HuH-7 (cell line): ENCODE results near the gene ZC3H12A.
A peak's percentile ranks its signal among the peaks of the same experiment; 100 is the strongest.

Experiments used
- DNase-seq: peaks from one replicate; pipeline ENCODE4 v3.0.0; 2011; ENCODE audit warnings: low spot score

Gene ZC3H12A

DNA sequence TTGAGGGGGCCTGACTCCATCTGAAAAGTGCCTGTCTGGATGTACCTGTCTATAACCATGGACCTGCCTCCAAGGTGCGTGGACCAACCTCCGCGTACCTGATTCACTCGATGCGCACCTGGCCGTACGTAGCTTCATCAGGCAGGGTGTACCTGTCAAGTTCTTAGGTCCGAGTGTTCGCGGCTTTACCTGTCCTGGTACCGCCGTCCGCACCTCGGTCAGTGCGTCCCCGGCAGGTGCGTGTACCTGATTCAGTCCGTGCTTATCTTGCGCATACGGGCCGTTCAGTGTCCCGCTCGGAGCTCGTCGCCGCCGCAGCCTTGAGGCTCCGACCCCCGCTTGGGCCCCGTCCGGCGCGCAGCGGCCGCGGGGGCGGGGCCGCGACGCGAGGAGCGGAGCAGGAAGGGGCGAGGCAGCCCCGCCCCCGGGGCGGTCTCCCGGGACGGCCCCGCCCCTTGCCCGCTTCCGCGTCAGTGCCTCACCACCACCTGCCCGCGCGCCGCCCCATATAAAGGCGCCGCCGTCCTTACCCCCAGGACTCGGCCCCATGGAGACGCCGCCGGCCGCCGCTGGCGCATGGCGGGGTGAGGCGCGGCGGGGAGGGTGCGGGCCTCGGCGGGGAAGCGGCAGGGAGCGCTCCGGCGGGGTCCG lies at the start of gene ZC3H12A:
Gene ZC3H12A (plus strand): TSS at position 535 of the 651 bp plus-strand sequence. CDS start 917 bp downstream, outside the sequence.
- DNase-seq: peak; percentile 91

DNA sequence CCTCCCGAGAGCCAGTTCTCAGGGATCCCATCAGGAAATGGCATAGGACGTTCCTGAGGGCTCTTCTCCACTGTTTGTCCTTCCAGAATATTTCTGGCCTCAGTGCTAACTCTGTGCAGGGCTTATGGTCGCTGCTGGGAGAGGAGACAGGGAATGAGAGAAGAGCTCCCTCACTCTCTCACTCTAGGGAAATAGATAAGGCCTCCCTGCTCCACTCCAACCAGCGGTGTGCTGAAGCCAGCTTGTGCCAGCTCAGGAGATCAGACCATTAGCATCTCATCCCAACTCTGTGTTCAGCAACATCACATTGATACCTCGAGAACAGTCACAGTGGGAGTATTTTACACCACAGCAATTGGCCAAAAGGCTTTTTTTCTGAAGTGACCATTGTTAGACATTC lies 49.2 kb upstream of the ZC3H12A start:
- DNase-seq: no peak

DNA sequence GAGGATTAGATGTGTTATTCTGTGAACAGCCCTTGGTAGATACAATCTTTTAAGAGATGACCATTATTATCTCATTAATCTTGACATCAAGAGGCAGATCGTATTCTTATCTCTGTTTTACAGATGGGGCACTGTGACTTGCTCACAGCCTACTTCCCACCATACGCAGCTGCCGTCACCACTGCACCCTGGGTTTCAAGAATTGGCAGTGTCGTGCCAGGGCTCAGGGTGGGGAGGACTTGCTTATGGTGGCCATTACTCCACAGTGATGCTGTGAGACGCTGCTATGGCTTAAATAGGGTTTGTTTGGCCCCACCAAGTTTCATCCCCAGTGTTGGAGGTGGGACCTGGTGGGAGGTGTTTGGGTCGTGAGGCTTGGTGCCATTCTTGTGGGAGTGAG lies 45.4 kb upstream of the ZC3H12A start:
- DNase-seq: no peak

DNA sequence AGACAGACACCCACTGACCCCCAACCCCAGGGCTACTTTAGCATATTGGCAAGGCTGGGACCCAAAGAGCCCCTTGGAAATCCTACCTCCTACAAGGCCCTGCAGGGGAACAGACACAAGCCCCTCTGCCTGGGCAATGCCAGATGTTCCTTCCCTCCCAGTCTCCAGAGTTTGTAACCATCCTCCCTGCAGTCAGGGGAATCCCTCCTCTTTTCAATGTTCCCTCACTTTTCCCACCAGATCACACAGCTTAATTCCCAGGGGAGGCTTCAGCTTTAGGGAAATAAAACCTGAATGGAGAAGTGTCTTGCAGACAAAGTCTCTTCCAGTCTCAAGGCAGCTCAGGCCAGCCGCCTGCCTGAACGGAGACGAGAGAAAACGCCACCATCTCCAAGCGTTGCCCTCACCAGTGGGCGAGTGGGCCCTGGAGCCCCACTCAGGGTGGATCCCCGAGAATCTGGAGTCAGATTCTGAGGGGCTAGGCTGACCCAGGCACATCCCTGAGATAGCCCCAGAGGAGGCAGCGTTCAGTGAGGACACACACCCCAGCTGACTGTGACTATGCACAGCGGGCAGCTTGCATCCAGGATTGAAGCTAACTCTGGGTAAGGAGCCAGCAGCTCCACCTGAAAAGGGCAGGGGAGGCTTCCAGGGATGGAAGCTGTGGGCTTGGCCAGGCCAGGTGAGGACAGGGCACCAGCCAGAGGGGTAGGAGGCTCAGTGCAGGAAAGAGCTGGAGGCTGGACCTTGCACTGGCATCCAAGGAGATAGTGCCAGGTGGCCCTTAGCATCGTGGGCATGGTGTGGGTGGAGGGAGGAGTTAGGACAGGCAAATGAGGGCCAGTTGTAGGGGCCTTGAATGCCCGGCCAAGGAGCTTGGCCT lies 44.0 kb upstream of the ZC3H12A start:
- DNase-seq: no peak

DNA sequence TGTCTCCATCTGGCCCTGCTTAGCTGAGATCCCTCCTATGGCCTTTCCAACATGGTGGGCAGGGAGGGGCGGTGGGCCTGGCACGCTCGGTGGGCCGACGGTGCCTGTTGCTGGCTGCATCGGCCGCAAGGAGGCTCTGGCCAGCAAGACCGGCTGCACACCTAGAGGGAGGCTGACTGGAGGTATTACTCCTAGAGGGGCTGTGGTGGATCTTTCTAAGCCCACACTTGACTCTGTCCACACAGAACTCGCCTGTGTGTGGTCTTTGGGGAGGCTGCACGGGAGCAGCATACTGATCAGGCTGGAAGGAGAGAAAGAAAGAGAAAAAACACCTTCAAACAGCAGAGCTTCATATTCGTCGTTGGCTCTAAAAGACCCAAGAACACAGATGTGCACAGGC lies 41.7 kb upstream of the ZC3H12A start:
- no peak for DNase-seq

DNA sequence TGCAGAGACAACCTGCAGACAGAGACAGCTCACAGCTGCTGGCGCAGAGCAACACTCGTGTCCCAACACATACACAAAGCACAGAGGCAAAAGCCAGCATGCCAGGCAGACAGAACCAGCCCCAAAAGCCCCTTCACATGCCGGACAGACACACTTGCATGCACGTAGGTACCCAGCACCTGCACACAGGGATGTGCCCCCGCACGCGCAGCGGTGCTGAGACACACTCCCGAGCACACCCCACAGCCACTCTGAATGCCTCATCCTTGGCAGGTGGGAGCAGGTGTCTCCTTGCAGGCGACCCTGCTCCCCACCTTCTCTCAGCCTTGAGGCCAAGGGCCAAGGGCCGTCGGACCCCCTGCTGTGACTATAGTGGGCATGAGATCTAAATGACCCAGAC lies 41.2 kb upstream of the ZC3H12A start:
- DNase-seq: no peak

DNA sequence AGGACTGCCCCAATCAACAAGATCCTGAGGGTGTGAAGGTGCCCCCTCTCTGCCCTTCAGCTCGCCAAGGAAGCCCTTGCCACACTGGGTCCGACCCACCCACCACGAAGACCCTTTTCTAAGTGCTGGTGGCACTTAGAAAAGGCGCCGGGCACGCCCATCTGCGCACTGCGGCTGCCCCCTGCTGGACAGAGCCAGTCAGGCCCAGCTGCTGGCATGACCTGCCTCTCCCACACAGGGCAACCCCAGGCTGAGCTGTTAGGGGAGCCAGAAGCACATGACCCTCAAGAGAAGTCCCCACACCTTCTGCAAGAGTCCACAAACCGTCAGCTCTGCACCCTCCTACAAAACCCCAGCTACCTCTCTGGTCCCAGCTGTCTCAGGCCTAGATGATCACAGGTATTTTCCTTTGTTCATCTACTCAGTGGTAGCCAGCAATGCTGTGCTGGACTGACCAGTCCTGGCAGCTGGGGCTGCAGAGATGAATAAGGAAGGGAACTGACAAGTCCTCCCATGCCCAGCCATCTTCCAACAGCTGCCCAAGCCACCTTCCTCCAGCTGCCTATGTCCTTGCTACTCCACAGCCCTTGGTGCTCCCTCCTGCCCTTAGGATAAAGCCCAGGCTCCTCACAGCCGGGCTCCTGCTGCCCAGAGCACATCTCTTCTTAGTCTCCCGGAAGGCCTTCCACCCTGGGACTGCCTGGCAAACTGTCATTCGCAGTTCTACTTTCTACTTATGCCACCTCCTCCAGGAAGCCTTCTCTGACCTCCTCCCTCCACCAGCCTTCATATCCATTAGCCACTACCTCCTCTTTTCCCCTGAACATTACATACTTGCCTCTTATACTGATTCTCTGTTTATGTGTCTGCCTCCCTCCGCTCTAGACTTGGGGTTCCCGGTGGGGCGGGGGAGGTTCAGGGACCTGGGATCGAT lies 39.8 kb upstream of the ZC3H12A start:
- DNase-seq: peak; percentile 79

DNA sequence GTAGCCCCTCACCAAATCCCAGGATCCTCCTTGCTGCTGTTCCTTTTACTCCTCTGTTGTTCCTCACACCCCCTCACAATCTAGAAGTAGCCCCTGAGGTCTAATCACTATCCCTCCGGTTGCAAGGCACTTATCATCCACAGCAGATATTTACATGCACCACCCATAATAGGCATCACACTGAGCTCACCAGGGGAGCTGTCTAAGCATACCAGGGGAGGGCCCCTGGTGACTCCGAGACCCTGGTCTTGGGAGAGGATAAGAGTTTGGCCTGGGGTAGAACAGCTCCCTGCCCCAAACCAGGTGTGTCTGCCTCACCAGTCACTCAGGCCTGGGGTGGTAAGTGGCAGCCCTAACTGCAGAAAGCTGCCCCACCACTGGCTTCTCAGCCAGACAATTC lies 37.3 kb upstream of the ZC3H12A start:
- no peak for DNase-seq

DNA sequence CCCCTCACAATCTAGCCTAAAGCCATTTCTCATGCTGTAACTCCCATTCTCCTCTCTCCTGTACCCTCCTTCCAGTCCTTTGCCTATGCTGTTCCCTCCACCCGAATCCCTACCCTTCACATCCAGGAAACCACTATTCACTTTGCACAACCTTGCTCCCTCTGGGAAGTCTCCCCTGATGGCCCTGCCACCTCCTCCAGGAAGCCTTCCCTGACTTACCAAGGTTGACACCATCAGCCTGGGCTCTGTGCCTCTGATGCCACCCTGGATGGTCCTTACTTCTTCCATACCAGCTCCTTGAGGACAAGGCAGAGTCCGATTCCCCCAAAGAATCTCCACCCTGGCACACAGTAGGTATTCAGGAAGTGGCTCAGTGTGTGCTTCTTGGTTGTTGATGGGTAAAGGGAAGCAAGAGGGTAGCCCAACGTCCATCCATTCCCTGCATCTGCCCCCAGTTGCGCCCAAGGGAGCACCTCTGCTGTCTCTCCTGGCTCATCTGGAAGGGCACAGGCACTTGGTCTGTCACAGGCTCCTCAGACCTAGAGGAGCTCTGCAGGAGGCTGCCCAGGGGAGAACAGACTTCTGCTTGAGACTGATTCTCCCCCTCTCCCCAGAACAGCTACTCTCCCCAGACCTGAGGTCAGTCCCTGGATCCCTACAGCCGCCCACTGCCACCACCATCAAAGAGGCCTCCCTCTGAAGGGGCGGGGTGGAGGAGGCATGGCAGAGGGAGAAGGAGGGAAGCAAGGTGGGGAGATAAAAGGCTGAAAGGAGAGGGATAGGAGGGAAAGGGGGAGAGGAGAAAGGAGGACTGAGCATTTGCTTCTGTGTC lies 36.1 kb upstream of the ZC3H12A start:
- no peak for DNase-seq

DNA sequence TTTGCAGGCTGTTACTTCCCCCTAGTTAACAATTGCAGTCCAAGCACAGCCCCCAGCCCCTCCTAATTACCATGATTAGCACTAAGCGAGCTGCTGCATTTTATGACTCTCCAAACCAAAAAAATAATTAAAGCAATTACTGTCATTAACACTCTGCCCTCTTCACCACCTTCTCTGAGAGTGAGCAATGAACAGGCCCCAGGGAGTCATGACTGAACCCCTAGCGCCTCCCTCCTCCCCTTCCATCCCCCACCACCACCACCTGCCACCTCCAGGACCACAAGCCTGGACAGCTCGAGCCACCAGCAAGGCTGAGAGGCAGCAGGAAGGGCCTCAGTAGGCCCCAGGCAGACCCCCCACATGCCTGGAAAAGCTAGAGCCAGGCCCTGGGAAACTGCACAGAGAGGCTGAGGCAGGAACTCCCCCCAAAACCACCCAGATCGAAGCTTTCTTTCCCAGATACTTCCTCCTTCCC lies 35.5 kb upstream of the ZC3H12A start:
- no peak for DNase-seq

DNA sequence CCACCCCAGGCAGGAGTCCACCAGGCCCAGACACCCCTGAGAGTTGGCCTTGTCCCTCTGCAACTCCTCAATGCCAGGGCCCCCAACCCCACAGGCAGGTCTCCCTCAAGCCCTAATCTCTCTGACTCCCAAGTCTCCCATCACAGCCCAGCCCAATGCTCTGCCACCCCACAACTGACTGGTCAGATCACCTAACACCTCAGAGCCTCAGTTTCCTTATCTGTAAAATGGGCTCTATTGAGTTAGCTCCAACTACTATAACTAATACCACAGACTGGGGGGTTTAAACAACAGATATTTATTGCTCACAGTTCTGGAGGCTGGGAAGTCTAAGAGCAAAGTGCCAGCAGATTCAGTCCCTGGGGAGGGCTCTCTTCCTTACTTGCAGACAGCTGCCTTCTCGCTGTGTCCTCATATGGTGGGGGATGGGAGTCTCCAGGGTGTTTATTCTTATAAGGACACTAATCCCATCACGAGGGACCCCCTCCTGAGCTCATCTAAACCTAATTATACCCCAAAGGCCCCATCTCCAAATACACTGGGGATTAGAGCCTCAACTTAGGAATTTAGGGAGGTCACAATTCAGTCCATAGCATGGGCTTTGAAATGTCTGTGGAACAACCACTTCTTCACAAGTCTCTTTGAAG lies 34.9 kb upstream of the ZC3H12A start:
- DNase-seq: no peak

DNA sequence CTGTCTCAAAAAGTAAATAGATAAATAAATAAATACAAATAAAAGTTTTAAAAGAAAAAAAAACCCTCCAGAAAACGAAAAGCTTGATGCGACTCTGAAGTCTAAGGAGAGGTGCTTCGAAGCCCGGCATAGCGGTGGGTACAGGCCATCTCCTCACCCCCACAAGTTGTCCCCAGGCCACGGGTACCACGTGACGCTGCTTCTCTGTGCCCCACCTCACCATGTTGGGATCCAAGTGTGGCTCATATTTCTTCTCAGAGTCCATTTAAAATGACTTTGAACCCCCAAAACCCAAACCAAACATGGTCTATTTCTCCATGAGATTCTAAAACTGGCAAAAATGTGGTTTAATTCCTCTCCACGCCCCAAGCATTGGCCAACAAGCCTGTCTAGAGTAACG lies 32.9 kb upstream of the ZC3H12A start:
- no peak for DNase-seq

DNA sequence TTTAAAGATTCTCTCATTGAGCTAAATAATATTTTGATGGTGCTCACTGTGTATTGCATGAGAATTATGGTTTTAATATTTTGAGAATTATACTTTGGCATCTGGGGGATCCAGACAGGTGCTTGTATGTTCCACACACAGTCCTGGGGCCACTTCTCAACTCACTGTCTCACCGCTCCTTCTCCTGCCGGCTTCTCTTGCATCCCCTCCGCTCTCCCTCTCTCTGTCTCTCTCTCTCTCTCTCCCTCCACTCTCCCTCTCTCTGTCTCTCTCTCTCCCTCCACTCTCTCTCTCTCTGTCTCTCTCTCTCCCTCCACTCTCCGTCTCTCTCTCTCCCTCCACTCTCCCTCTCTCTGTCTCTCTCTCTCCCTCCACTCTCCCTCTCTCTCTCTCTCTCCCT lies 32.2 kb upstream of the ZC3H12A start:
- no peak for DNase-seq

DNA sequence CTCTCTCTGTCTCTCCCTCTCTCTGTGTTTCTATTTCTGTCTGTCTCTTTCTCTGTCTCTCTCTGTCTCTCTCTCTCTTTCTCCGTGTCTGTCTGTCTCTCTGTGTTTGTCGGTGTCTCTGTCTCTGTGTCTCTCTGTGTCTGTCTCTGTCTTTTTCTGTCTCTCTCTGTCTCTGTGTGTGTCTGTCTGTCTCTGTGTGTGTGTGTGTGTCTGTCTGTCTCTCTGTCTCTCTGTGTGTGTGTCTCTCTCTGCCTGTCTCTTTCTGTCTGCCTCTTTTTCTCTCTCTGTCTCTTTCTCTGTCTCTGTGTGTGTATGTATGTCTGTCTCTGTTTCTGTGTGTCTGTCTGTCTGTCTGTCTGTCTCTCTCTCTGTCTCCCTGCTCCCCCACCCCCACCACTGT lies 31.7 kb upstream of the ZC3H12A start:
- no peak for DNase-seq

DNA sequence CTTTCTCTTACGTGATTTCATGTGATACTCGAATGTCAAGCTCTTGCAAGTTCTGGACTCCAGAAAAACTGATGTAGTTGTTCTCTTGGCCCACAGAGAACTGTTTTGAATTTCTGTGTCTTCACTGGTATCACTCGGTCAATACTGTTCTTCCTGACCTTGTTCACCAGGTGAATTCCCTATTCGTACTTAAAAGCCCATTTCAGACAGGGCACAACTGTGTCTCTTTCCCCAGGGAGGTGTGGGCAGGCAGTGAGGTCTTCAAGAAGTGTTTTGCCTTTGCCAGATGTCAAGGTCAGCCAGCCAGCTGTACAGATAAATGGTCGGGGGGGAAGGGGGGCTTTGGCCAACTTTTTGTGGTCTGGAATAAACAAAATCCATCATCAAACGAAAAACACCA lies 27.5 kb upstream of the ZC3H12A start:
- no peak for DNase-seq

DNA sequence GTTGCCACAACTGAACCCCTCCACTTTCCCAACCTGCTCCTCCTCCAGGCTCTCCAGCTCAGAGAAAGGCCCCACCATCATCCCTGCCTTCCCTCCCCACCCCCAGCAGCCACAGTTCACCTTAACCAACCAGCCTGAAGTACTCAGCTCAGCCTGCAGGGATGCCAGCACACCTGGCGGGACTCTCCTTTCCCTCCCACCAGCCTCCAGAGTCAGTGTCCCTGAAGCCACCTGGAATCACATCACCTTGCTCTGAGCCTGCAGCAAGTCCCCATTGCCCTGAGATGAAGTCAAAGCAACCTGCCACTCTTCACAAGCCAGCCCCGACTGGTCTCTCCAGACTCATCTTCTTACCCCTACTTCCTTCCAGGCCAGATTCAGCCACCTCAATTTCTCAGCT lies 26.2 kb upstream of the ZC3H12A start:
- DNase-seq: no peak

DNA sequence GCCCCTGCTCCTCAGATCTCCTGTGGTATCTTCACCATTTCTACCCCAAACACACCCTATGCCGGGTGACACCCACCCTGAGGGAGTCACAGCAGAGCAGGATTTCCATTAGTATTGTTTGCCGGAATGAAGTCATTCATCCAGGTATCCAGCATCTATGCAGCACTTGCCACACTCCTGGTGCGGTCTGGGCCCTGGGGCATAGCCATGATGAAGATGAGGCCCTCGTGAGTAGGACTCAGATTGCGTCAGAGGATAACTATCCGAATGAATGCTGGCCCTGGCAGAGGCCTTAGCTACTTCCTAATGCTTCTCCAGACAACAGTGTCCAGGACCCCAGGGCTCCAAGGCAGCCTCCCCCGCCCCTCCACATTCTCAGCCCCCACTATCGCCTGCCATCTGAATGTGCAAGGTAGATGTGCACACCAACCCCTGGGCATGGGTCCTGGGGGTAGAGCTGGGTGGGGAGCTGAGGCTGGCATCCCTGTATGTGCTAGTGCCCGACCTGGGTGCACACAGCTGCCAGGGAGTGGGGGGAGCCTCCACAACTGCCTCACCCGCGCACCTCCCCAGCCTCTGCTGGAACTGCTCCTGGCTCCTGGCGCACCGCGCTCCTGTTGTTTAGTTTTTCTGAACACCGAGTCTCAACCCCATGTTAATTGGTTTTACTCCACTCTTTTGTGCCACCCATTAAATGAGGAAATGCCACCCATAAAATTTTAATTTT lies 25.5 kb upstream of the ZC3H12A start:
- no peak for DNase-seq

DNA sequence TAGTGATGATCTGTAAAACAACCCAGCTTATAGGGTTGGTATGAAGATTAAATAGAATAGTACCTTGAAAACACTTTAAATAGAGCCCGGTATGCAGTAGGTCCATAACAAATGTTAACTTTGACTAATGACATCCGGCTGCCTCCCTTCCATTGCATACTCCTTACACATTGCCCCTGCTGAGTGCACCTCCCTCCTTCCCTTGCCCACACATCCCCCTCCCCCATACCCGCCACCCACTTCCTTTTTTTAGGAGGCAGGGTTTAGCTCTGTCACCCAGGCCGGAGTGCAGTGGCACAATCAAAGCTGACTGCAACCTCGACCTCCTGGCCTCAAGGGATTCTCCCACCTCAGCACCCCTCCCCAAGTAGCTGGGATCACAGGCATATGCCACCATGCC lies 24.4 kb upstream of the ZC3H12A start:
- DNase-seq: no peak

DNA sequence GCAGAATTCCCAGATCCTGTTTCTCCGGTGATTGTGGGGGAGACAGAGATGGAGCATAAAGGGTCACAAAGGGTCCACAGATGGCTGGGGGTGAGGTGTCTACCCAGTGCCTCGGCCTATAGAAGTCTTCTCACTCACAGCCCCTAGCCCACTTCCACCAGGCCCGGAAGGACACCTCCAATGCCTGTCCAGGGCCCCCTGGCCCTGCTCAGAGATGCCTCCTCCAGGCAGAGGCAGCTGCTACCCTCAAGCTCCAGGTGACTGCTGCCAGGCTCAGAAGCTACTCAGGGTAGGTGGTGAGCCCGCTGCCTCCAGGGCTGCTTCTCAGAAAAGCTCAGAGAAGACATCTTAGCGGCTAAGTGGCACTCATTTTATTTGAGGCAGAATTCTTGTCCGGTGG lies 22.0 kb upstream of the ZC3H12A start:
- DNase-seq: no peak

DNA sequence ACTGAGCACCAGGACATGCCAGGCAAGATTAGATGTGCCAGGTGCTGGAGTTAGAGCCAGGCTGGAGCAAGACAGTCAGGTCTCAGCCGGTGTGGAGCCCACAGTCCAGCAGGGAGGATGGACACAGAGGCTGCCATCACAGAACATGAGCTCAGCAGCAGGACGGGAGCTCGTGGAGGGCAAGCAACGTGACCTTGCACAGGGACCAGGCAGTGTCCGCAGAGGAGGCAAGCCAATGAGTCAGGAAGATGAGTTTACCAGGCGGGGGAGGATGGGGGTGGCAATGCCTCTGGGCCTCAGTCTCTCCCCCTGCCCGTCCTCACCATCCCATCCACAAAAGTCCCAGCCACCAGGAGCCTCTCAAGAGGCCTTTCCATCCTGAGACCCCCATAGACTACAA lies 20.7 kb upstream of the ZC3H12A start:
- no peak for DNase-seq
